ENCODE measurements around the gene SYNPR.

Gene SYNPR

GRCh38 chr3:63477494-63478129, 199.5 kb downstream of the SYNPR start:
- DNase-seq: no peak

GRCh38 chr3:63478990-63479660, 201.0 kb downstream of the SYNPR start:
- DNase-seq: no peak

GRCh38 chr3:63479661-63480035, 201.5 kb downstream of the SYNPR start:
- DNase-seq: no peak

- no peak for DNase-seq
Measured at GRCh38 chr3:63481627-63482026, 203.5 kb downstream of the SYNPR start.

GRCh38 chr3:63482341-63482740, 204.2 kb downstream of the SYNPR start:
- no peak for DNase-seq

GRCh38 chr3:63492464-63492863, 214.4 kb downstream of the SYNPR start:
- DNase-seq: no peak

- DNase-seq: no peak
Measured at GRCh38 chr3:63493101-63493500, 215.0 kb downstream of the SYNPR start.

- no peak for DNase-seq
Measured at GRCh38 chr3:63494646-63495045, 216.5 kb downstream of the SYNPR start.

GRCh38 chr3:63497641-63498040, 219.5 kb downstream of the SYNPR start:
- DNase-seq: no peak

- DNase-seq: no peak
Measured at GRCh38 chr3:63500196-63500595, 222.1 kb downstream of the SYNPR start.

- no peak for DNase-seq
Measured at GRCh38 chr3:63508305-63508704, 230.2 kb downstream of the SYNPR start.

GRCh38 chr3:63508771-63509170, 230.7 kb downstream of the SYNPR start:
- DNase-seq: no peak

- DNase-seq: no peak
Measured at GRCh38 chr3:63513791-63514190, 235.7 kb downstream of the SYNPR start.

- DNase-seq: no peak
Measured at GRCh38 chr3:63514678-63515077, 236.6 kb downstream of the SYNPR start.

GRCh38 chr3:63519426-63519825, 241.3 kb downstream of the SYNPR start:
- no peak for DNase-seq

GRCh38 chr3:63521657-63522056, 243.5 kb downstream of the SYNPR start:
- no peak for DNase-seq

- DNase-seq: no peak
Measured at GRCh38 chr3:63523100-63523499, 245.0 kb downstream of the SYNPR start.

- DNase-seq: no peak
Measured at GRCh38 chr3:63528325-63529000, 250.4 kb downstream of the SYNPR start.

GRCh38 chr3:63532521-63532920, 254.4 kb downstream of the SYNPR start:
- no peak for DNase-seq

GRCh38 chr3:63538919-63539318, 260.8 kb downstream of the SYNPR start:
- no peak for DNase-seq

- DNase-seq: no peak
Measured at GRCh38 chr3:63555767-63556166, 277.7 kb downstream of the SYNPR start.

- no peak for DNase-seq
Measured at GRCh38 chr3:63556401-63556800, 278.3 kb downstream of the SYNPR start.

- DNase-seq: no peak
Measured at GRCh38 chr3:63557912-63558311, 279.8 kb downstream of the SYNPR start.

- DNase-seq: no peak
Measured at GRCh38 chr3:63559884-63560283, 281.8 kb downstream of the SYNPR start.
